Measurements from ENCODE around the gene TMEM175. TPM values are rescaled to one million over a fixed set of nuclear protein-coding genes. Genes with fewer than 3 reads are reported as not detected.

Gene TMEM175
- total and polyA plus RNA-seq, 2 of the 4 experiments (the other 2 are of a cell fraction) = 7.7 to 41.9 TPM

GRCh38 chr4:893995-894705 lies 38.1 kb upstream of the TMEM175 start:
- no peak for DNase-seq
- ChIA-PET CTCF (no interaction called here), POLR2A (ENCODE audit: unreplicated experiment) (no interaction called here)
- Histone ChIP-seq H3K9me3 (ENCODE audit: control insufficient read depth, insufficient read depth, low read length) (no peaks in the 10 kb centered on the region), H3K36me3 (ENCODE audit: control insufficient read depth, insufficient read depth, low read length) (peaks cover 66% of the 10 kb centered on the region), H2BK20ac (ENCODE audit: low read depth, low read length) (no peak overlapping the region), H2BK15ac (ENCODE audit: low read depth, low read length) (no peak overlapping the region), H2BK120ac (ENCODE audit: low read depth, low read length) (no peak overlapping the region), H3K56ac (ENCODE audit: extremely low read depth, insufficient read depth, low read length) (no peak overlapping the region), H3K79me1 (ENCODE audit: low read depth in 1 of 2, low read length in 2 of 2) (peaks cover 10 to 26% of the 10 kb centered on the region in 2 experiments; a peak in 3 of 4 replicates), H3K4me1 (ENCODE audit: control insufficient read depth, insufficient read depth, low read length) (no peaks in the 10 kb centered on the region), H3K9me1 (ENCODE audit: insufficient read depth, low read length) (no peaks in the 10 kb centered on the region), H3K4ac (ENCODE audit: low read depth, low read length) (no peak overlapping the region), H4K8ac (ENCODE audit: low read depth in 2 of 2, low read length in 2 of 2) (no peak overlapping the region), H4K91ac (ENCODE audit: insufficient read depth, low read depth, low read length) (no peak overlapping the region), H3K27ac (ENCODE audit: insufficient read depth, low read length) (no peak overlapping the region), H2AFZ (replicated peaks; ENCODE audit: low read length, poor library complexity) (peak overlapping the region; percentile 32), H2AK9ac (replicated peaks; ENCODE audit: low read depth, low read length, poor library complexity) (no peak overlapping the region), H3K4me2 (ENCODE audit: low read depth, low read length) (no peak overlapping the region), H3K9ac (ENCODE audit: low read depth, low read length) (no peak overlapping the region), H4K20me1 (ENCODE audit: insufficient read depth, low read length) (peaks cover 5% of the 10 kb centered on the region), H3K14ac (replicated peaks; ENCODE audit: low read depth, low read length) (no peak overlapping the region), H2BK5ac (ENCODE audit: low read depth, low read length, poor library complexity, severe bottlenecking) (no peak overlapping the region), H3K4me3 (ENCODE audit: insufficient read depth, low read depth, low read length) (no peak overlapping the region), H3K27me3 (ENCODE audit: control insufficient read depth, insufficient read depth, low read length) (no peaks in the 10 kb centered on the region), H3K23ac (ENCODE audit: low read depth, low read length) (no peak overlapping the region), H3K18ac (ENCODE audit: low read depth, low read length) (no peak overlapping the region), H2AK5ac (ENCODE audit: low read depth, low read length) (no peak overlapping the region), H4K5ac (ENCODE audit: low read depth, low read length) (no peak overlapping the region)
- dilution Hi-C loops (cut with HindIII; ENCODE audit: low sequenced_read_pairs, unreplicated experiment) (no loop called here), in situ Hi-C loops (cut with MboI; ENCODE audit: low sequenced_read_pairs) (no loop called here), intact Hi-C loops (cut with micrococcal nuclease) (no loop called here)
- TF ChIP-seq CHD1 (IDR thresholded peaks at IDR 0.05; ENCODE audit: low read depth, low read length) (no peak), SMC3 (IDR thresholded peaks at IDR 0.05; ENCODE audit: low read depth, low read length) (no peak), RFX5 (IDR thresholded peaks at IDR 0.05; ENCODE audit: low read depth, low read length) (no peak), POLR2A (IDR thresholded peaks at IDR 0.05; ENCODE audit: low read depth, low read length) (no peak), RAD21 (IDR thresholded peaks at IDR 0.05; ENCODE audit: low read length) (no peak), MAFK (IDR thresholded peaks at IDR 0.05; ENCODE audit: low read depth, low read length) (no peak), FOS (IDR thresholded peaks at IDR 0.05; ENCODE audit: low read depth, low read length) (no peak), BHLHE40 (IDR thresholded peaks at IDR 0.05; ENCODE audit: low read depth, low read length) (no peak), NFE2L2 (IDR thresholded peaks at IDR 0.05; ENCODE audit: low read depth, low read length) (no peak), CEBPB (IDR thresholded peaks at IDR 0.05; ENCODE audit: low read depth, low read length) (no peak), MXI1 (IDR thresholded peaks at IDR 0.05; ENCODE audit: borderline replicate concordance, low read depth, low read length) (no peak), RCOR1 (IDR thresholded peaks at IDR 0.05; ENCODE audit: insufficient replicate concordance, low read length) (no peak), MAZ (IDR thresholded peaks at IDR 0.05; ENCODE audit: borderline replicate concordance, low read depth, low read length) (no peak)
- TF ChIP-seq, protein P1, sequence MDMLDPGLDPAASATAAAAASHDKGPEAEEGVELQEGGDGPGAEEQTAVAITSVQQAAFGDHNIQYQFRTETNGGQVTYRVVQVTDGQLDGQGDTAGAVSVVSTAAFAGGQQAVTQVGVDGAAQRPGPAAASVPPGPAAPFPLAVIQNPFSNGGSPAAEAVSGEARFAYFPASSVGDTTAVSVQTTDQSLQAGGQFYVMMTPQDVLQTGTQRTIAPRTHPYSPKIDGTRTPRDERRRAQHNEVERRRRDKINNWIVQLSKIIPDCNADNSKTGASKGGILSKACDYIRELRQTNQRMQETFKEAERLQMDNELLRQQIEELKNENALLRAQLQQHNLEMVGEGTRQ (IDR thresholded peaks at IDR 0.05; ENCODE audit: low read depth, low read length) = no peak
- TF ChIP-seq, protein P2, sequence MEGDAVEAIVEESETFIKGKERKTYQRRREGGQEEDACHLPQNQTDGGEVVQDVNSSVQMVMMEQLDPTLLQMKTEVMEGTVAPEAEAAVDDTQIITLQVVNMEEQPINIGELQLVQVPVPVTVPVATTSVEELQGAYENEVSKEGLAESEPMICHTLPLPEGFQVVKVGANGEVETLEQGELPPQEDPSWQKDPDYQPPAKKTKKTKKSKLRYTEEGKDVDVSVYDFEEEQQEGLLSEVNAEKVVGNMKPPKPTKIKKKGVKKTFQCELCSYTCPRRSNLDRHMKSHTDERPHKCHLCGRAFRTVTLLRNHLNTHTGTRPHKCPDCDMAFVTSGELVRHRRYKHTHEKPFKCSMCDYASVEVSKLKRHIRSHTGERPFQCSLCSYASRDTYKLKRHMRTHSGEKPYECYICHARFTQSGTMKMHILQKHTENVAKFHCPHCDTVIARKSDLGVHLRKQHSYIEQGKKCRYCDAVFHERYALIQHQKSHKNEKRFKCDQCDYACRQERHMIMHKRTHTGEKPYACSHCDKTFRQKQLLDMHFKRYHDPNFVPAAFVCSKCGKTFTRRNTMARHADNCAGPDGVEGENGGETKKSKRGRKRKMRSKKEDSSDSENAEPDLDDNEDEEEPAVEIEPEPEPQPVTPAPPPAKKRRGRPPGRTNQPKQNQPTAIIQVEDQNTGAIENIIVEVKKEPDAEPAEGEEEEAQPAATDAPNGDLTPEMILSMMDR (conservative IDR thresholded peaks at IDR 0.05; ENCODE audit: low read depth, low read length) = no peak
- TF ChIP-seq, protein P3, sequence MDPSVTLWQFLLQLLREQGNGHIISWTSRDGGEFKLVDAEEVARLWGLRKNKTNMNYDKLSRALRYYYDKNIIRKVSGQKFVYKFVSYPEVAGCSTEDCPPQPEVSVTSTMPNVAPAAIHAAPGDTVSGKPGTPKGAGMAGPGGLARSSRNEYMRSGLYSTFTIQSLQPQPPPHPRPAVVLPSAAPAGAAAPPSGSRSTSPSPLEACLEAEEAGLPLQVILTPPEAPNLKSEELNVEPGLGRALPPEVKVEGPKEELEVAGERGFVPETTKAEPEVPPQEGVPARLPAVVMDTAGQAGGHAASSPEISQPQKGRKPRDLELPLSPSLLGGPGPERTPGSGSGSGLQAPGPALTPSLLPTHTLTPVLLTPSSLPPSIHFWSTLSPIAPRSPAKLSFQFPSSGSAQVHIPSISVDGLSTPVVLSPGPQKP (IDR thresholded peaks at IDR 0.05; ENCODE audit: borderline replicate concordance, low read depth, low read length) = no peak
- 96% methylated on average over 23 of the region's 40 CpGs; no CpG with 5 or more reads in 1 of the 2 experiments for WGBS, 2 experiments (ENCODE audit: extremely low coverage in 2 of 2, insufficient read length in 1 of 2)
- BruUV-seq (replicated peaks) = no TSS peak
- ATAC-seq (ENCODE audit: low read depth) = no peak
